ENCODE results near the gene ERGIC2. TPM values are rescaled to one million over a fixed set of nuclear protein-coding genes. Genes with fewer than 3 reads are reported as not detected.
"Not testable (repeated sequence)": the region's sequence is repeated elsewhere in the genome, so short reads cannot be mapped to it uniquely, and the experiment has no call there.

ERGIC2 gene
- total RNA-seq, 2 donors from 2014 or later: 59.0 to 73.9 TPM

DNA sequence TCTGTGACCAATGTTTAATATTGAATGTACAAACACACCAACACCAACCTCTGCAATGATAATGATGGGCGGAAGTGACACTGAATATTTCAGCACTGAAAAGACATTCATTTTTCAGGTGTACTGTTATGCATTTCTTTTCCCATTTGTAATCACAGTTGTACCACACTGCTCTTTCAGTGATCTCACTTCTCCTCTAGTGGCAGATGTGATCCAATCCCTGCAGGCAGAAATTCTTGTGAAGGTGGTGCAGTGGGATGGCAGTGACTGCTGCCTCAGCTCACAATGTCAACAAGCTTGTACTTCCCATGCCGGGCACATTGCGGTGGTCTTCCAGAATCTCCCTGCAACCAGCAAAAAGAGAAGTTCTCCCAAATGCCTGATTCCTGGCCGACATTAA is 23.0 kb upstream of the ERGIC2 start:
- DNase-seq (ENCODE audit: low spot score): no peak
- H3K9me3 ChIP-seq: no peaks in the 10 kb centered on the region
- no peak overlapping the region for H3K4me3 ChIP-seq
- no peaks in the 10 kb centered on the region for H3K4me1 ChIP-seq
- no peaks in the 10 kb centered on the region for H3K27me3 ChIP-seq
- no peaks in the 10 kb centered on the region for H3K36me3 ChIP-seq
- TF ChIP-seq, protein P1, sequence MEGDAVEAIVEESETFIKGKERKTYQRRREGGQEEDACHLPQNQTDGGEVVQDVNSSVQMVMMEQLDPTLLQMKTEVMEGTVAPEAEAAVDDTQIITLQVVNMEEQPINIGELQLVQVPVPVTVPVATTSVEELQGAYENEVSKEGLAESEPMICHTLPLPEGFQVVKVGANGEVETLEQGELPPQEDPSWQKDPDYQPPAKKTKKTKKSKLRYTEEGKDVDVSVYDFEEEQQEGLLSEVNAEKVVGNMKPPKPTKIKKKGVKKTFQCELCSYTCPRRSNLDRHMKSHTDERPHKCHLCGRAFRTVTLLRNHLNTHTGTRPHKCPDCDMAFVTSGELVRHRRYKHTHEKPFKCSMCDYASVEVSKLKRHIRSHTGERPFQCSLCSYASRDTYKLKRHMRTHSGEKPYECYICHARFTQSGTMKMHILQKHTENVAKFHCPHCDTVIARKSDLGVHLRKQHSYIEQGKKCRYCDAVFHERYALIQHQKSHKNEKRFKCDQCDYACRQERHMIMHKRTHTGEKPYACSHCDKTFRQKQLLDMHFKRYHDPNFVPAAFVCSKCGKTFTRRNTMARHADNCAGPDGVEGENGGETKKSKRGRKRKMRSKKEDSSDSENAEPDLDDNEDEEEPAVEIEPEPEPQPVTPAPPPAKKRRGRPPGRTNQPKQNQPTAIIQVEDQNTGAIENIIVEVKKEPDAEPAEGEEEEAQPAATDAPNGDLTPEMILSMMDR (IDR thresholded peaks at IDR 0.05): no peak
- H3K27ac ChIP-seq: no peak overlapping the region

GRCh38 chr12:29402437-29402836 is 21.5 kb upstream of the ERGIC2 start:
- no peak for DNase-seq (ENCODE audit: low spot score)
- TF ChIP-seq, protein P1 (IDR thresholded peaks at IDR 0.05): no peak
- H3K4me3 ChIP-seq: no peak overlapping the region

GRCh38 chr12:29398495-29398894 is 17.5 kb upstream of the ERGIC2 start:
- Histone ChIP-seq H3K36me3 (no peaks in the 10 kb centered on the region), H3K27ac (no peak overlapping the region), H3K27me3 (no peaks in the 10 kb centered on the region), H3K4me3 (no peak overlapping the region), H3K9me3 (no peaks in the 10 kb centered on the region), H3K4me1 (no peaks in the 10 kb centered on the region)
- no peak for DNase-seq (ENCODE audit: low spot score)
- TF ChIP-seq, protein P1 (IDR thresholded peaks at IDR 0.05): no peak

More at GRCh38 chr12:29402437-29402836, 21.5 kb upstream of the ERGIC2 start:
- H3K27ac ChIP-seq: no peak overlapping the region
- no peaks in the 10 kb centered on the region for H3K4me1 ChIP-seq
- no peaks in the 10 kb centered on the region for H3K27me3 ChIP-seq
- H3K36me3 ChIP-seq: no peaks in the 10 kb centered on the region
- H3K9me3 ChIP-seq: no peaks in the 10 kb centered on the region

DNA sequence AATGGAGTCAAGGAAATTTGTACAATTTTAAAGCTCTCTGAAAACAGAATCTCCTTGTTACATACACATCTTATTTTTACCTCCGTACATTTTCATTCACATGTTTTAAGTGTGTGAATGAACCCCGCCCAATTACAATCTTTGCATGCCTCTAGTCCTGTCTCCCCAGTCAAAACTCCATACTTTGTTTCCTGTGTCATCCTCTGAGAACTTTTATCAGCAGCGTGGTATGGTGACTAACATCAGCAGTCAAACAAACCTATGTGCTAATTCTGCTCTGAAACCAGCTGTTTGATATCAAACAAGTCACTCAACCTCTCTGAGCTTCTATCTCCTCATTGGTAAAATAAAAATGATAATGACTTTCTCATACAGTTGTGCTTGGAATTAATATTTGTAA is 15.8 kb upstream of the ERGIC2 start:
- Histone ChIP-seq H3K4me3 (no peak overlapping the region), H3K4me1 (no peaks in the 10 kb centered on the region), H3K27me3 (no peaks in the 10 kb centered on the region), H3K36me3 (no peaks in the 10 kb centered on the region), H3K9me3 (no peaks in the 10 kb centered on the region), H3K27ac (no peak overlapping the region)
- TF ChIP-seq, protein P1 (IDR thresholded peaks at IDR 0.05): no peak
- DNase-seq (ENCODE audit: low spot score): no peak

DNA sequence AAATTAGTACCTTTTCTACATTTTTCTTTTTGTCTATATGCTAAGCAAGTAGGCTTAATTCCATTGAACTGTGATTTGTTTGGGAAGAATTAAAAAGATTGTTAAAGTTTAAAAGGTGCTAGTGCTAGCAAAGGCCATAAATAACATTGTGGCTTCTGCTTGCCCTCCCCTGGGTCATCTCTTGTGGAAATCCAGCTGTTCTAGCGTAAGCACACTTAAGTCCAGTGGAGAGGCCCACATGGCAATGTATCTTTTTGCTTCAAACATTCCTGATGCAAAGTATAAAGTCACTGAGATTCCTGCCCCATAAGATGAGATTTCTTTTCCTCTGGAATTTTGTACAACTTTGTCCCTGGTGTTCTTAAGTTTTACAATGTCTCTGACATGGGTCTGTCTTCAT is 14.4 kb upstream of the ERGIC2 start:
- TF ChIP-seq, protein P1 (IDR thresholded peaks at IDR 0.05): no peak
- Histone ChIP-seq H3K27me3 (no peaks in the 10 kb centered on the region), H3K4me3 (no peak overlapping the region), H3K36me3 (no peaks in the 10 kb centered on the region), H3K27ac (no peak overlapping the region), H3K9me3 (no peaks in the 10 kb centered on the region), H3K4me1 (no peaks in the 10 kb centered on the region)
- no peak for DNase-seq (ENCODE audit: low spot score)

DNA sequence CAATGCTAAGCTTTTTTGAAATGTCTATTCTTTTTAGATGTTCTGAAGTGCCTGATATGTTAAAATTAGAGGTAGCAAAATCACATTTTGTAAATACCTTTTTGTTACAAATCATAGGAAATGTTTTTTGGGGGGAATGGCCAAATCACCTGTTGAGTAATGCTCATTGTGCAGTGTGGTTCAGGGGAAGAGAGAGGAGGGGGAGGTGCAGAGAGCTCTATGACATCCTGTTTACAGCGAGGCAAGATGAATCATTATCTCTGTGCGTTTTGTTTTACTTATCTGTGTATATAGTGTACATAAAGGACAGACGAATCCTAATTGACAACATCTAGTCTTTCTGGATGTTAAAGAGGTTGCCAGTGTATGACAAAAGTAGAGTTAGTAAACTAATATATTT is 9.4 kb upstream of the ERGIC2 start:
- not testable (repeated sequence) for H3K4me1 ChIP-seq; H3K27ac ChIP-seq; H3K36me3 ChIP-seq; H3K27me3 ChIP-seq; H3K9me3 ChIP-seq; H3K4me3 ChIP-seq; DNase-seq (ENCODE audit: low spot score)

All from right atrium auricular region (tissue), 2 donors.